Measurements from ENCODE around the gene DDX51. TPM values are rescaled to one million over a fixed set of nuclear protein-coding genes. Genes with fewer than 3 reads are reported as not detected.

Gene DDX51
- total RNA-seq, 1 donor from 2014 or later, result 4.3 TPM

GRCh38 chr12:132186208-132186856 lies 42.2 kb upstream of the DDX51 start:
- Histone ChIP-seq H3K27ac (no peak overlapping the region), H3K9me3 (peaks cover 10 to 23% of the 10 kb centered on the region in 2 donors), H3K36me3 (no peaks in the 10 kb centered on the region), H3K4me3 (peak overlapping the region in 1 of 2 donors; percentile 2), H3K4me1 (peaks cover 7% of the 10 kb centered on the region in 2 donors), H3K27me3 (no peaks in the 10 kb centered on the region)
- no peak for TF ChIP-seq CTCF (IDR thresholded peaks at IDR 0.05)
- intact Hi-C loops (cut with DNase I), result no loop called here
- DNase-seq (ENCODE audit: low spot score in 2 of 2), result no peak

DNA sequence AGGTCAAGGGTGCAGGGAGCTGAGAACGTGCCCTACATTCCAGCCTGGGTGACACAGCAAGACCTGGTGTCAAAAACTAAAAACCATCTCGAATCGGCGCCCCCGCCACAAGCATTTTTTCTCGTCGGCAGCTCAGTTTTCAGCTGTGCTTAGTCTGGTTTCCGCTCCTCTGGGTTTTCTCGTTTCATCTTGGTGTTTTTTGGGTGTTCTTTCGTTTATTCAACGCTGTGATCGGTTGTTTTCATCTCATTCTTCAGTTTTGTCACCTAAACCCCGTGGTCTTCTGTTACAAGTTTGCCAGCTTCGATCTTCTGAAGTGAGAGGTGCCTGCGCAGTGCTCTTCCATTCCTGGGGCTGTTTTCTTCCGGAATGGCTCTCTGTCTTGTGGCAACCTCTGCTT lies 41.6 kb upstream of the DDX51 start:
- H3K27me3 ChIP-seq, result no peaks in the 10 kb centered on the region
- DNase-seq (ENCODE audit: low spot score in 2 of 2), result no peak
- peaks cover 7% of the 10 kb centered on the region in 2 donors for H3K4me1 ChIP-seq
- H3K9me3 ChIP-seq, result peaks cover 10 to 23% of the 10 kb centered on the region in 2 donors
- no peak overlapping the region for H3K27ac ChIP-seq
- intact Hi-C loops (cut with DNase I), result no loop called here
- peak overlapping the region in 1 of 2 donors; percentile 2 for H3K4me3 ChIP-seq
- no peaks in the 10 kb centered on the region for H3K36me3 ChIP-seq
- TF ChIP-seq CTCF (IDR thresholded peaks at IDR 0.05), result no peak

DNA sequence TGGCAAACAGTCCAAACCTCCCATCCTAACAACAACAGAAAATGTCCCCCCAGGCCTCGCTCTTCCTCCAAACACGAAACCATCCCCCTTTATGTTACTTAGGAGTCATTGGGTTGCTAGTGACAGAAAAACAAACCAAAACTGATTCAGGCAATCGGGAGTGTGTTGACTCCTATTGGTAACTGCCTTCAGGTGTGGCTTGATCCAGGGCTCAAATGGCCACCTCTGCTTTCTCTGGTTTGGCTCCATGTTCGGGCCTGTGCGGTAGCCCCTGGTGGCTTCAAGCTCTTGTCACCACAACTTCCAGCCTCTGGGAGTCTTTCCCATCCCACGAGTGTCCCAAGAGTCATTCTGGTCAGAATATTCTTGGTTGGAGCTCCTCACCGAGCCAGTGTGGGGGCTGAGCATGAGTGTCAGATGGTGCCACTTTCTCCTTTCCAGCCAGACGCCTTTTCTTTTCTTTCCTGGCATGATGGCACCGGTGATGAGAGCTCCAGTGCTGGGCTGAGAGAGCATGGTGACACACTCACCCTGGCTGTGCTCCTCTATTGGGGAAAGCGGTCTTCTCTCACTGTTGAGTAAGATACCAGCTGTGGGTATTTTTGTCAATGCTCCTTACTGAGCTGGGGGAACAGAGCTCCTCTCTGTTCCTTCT lies 38.7 kb upstream of the DDX51 start:
- intact Hi-C loops (cut with DNase I), result no loop called here
- Histone ChIP-seq H3K4me3 (no peak overlapping the region), H3K4me1 (no peaks in the 10 kb centered on the region)

DNA sequence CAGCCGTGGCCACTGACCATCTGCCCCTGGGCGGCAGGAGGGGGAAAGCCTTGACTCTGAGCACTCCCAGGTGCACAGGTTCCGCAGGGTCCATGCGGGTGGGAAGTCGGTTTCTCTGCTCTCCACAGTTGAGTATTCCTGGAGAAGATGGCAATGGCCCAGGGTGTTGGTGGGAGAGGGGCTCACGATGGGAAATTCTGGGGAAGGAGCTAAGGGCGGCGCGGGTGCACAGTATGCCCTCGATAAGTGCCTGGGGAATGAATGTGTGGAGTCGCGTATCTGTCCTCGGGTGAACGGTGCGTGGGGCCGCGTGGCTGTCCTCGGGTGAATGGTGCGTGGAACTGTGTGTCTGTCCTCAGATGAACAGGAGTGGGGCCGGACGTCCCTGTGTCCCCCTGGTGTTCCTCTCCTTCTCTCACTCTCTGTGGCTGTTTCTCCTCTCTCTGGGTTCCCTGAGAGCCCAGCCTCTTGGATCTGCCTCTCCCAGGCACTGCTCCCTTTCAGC lies 38.1 kb upstream of the DDX51 start:
- H3K27me3 ChIP-seq, result no peaks in the 10 kb centered on the region
- H3K36me3 ChIP-seq, result no peaks in the 10 kb centered on the region
- no peak for TF ChIP-seq CTCF (IDR thresholded peaks at IDR 0.05)
- H3K27ac ChIP-seq, result no peak overlapping the region
- peaks cover 9 to 18% of the 10 kb centered on the region in 2 donors for H3K9me3 ChIP-seq
- no peak for DNase-seq (ENCODE audit: low spot score in 2 of 2)
- H3K4me3 ChIP-seq, result no peak overlapping the region
- intact Hi-C loops (cut with DNase I), result no loop called here
- H3K4me1 ChIP-seq, result no peaks in the 10 kb centered on the region

More for the DNA sequence above, 38.7 kb upstream of the DDX51 start:
- TF ChIP-seq CTCF (IDR thresholded peaks at IDR 0.05), result no peak
- Histone ChIP-seq H3K27me3 (no peaks in the 10 kb centered on the region), H3K27ac (no peak overlapping the region), H3K36me3 (no peaks in the 10 kb centered on the region), H3K9me3 (peaks cover 10 to 23% of the 10 kb centered on the region in 2 donors)
- no peak for DNase-seq (ENCODE audit: low spot score in 2 of 2)

DNA sequence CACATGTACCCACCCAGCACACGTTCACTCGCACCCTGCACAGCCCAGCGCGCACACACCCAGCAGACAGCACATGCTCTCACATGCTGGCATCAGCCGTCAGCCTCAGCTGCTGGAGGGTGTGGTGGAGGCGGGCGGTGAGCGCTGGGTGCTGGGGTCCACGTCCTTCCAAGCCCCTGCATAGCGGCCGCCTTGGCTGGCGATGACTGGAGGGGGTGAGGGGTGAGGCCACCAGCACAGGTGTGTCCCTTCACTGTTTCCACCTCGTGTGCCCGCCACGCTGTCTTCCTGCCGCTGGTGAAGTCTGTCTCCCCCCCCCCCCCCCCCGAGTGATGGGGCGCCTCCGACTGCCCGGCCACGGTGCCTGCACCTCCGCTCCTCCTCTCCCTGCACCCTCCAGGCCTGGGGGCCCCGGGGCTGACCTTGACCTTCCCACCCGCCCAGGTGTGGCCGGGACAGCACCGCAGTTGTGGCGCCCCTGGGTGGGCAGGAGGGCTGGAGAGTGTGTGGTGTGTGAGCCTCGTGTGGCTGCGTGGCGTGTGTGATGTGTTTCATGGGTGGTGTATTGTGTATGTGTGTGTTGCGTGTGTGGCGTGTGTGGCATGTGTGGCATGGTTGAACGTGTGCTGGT lies 37.6 kb upstream of the DDX51 start:
- no peak overlapping the region for H3K4me3 ChIP-seq

More for the DNA sequence above, 37.6 kb upstream of the DDX51 start:
- Histone ChIP-seq H3K4me1 (no peaks in the 10 kb centered on the region), H3K36me3 (no peaks in the 10 kb centered on the region), H3K27me3 (no peaks in the 10 kb centered on the region), H3K27ac (no peak overlapping the region), H3K9me3 (peaks cover 4 to 12% of the 10 kb centered on the region in 2 donors)
- intact Hi-C loops (cut with DNase I), result no loop called here
- no peak for TF ChIP-seq CTCF (IDR thresholded peaks at IDR 0.05)
- no peak for DNase-seq (ENCODE audit: low spot score in 2 of 2)

All from ascending aorta (tissue), 2 donors.